GM19468 (cell line): ENCODE measurements around the gene IFNGR2.
"Not testable (repeated sequence)": the region's sequence is repeated elsewhere in the genome, so short reads cannot be mapped to it uniquely, and the experiment has no call there.

Source experiments
- ATAC-seq: cut with Tn5 transposase; IDR thresholded peaks from one replicate; pipeline ENCODE4 v1.9.1; 2021; ENCODE audit warnings: mild to moderate bottlenecking, moderate library complexity, moderate number of reproducible peaks; ENCODE audit not compliant: unreplicated experiment; ENCODE audit errors: extremely low read depth

IFNGR2 gene

DNA sequence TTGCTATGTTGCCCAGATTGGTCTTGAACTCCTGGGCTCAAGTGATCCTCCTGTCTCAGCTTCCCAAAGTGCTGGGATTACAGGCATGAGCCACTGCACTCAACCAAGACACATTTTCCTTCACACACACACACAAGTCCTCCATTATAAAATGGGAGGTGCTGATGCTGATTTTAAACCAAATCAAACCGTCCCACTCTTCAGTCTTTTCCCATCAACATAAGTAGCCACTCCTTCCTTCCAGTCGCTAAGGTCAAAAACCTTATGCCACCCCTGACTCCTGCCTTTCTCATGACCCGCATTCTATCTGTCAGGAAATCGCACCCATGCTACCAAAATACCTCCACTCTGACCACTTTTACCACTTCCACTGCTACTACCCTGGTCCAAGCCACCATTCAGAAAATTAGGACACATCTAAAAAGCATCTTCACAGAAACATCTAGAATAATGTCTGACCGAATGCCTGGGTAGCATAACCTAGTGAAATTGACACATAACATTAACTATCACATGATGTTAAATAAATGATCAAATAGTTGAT lies 28.0 kb upstream of the IFNGR2 start:
- ATAC-seq, result no peak

GRCh38 chr21:33377221-33377920 lies 25.8 kb upstream of the IFNGR2 start:
- ATAC-seq, result no peak

GRCh38 chr21:33378081-33378480 lies 25.1 kb upstream of the IFNGR2 start:
- ATAC-seq, result no peak

DNA sequence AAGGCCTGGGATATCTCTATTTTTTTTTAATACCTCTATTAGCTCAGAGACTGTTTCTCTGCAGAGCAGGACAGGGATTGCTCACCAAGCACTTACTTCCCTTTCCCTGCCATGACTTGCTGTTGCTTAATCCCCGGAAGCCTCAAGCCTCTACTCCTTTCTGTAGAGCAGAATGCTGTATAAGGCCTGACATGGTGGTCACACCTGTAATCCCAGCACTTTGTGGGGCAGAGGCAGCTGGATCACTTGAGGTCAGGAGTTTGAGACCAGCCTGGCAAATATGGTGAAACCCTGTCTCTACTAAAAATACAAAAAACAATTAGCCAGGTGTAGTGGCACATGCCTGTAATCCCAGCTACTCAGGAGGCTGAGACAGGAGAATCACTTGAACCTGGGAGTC lies 23.3 kb upstream of the IFNGR2 start:
- not testable (repeated sequence) for ATAC-seq

DNA sequence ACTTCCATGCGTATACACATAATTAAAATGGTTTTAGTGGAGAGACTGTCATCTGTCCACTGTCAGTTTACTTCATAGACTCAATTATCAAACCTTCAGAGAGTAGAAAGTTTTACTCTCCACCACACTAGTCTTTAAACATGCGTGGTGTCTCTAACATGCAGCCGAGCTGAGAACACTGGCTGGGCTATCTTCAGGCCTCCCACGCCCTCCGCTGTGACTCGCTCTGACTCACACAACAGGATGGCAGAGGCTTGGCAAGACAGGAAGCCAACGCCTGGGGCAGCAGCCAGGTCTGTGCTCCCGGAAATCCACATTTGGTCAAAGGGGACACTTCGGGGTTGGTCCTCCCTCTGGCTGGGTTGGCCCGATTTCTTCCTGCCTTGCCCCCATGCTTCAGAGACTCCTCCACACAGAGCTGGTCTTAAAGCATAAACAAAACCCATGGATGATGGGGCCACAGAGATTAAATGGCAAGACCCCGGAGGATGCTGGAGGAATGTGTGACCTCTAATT lies 22.7 kb upstream of the IFNGR2 start:
- ATAC-seq, result peak; percentile 40

GRCh38 chr21:33381381-33381780 lies 21.8 kb upstream of the IFNGR2 start:
- ATAC-seq, result not testable (repeated sequence)

DNA sequence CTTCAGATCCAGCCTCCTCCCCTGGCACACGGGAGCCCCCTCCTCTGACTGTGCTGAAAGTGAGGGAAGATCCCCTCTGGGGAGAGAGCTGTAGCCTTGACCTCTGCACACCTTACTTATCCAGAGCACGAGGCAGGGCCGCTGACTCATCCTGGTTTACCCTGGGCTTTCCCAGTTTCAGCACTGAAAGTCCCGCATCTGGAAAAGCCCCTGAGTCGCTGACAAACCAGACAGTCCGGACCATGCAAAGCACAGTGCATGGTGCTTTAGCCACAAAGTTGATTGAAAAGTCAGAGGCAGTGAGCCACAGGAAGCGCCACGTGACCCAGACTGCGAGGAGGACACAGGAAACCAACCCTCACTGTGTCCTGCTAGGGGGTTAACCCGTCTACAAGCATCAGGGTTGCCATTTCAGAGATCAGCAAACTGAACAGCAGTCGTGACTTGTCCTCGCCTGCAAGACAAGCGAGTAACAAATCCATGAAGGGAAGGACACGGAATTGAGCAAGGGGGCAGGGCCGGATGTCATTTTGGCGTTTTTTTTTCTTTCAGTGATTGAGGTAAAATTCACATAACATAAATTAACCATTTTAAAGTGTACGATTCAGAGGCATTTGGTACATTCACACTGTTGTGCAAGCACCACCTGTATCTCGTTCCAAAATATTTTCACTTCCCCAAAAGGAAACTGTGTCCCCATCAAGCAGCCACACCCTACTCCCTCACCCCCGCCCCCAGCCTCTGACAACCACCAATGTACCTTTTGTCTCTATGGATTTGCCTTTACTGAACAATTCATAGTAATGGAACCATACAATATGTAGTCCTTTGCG lies 19.9 kb upstream of the IFNGR2 start:
- ATAC-seq, result peak; percentile 42

- ATAC-seq, result no peak
Measured at GRCh38 chr21:33384841-33385331, 18.3 kb upstream of the IFNGR2 start.

GRCh38 chr21:33386222-33386784 lies 16.9 kb upstream of the IFNGR2 start:
- no peak for ATAC-seq

- no peak for ATAC-seq
Measured at GRCh38 chr21:33387294-33387693, 15.9 kb upstream of the IFNGR2 start.

GRCh38 chr21:33388188-33388587 lies 15.0 kb upstream of the IFNGR2 start:
- ATAC-seq, result no peak

DNA sequence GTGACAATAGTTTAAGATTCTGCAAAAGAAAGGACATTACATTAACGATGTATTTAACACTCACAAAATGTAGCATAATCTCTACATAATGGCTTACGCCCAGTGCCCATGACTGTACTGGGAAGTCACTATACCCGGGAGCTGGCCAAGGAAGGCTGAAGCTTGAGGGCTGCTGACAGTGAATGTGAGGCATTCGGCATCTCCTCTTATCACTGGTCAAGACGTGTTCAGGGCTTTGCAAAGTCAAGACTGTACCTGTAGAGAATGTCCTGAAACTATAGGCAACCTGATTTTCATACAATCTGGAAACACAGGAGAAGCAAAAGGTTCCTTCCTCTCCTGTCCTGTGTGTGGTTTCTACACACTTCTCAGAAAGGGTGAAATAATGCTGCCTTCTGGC lies 12.7 kb upstream of the IFNGR2 start:
- ATAC-seq, result no peak

GRCh38 chr21:33391656-33392055 lies 11.6 kb upstream of the IFNGR2 start:
- no peak for ATAC-seq

DNA sequence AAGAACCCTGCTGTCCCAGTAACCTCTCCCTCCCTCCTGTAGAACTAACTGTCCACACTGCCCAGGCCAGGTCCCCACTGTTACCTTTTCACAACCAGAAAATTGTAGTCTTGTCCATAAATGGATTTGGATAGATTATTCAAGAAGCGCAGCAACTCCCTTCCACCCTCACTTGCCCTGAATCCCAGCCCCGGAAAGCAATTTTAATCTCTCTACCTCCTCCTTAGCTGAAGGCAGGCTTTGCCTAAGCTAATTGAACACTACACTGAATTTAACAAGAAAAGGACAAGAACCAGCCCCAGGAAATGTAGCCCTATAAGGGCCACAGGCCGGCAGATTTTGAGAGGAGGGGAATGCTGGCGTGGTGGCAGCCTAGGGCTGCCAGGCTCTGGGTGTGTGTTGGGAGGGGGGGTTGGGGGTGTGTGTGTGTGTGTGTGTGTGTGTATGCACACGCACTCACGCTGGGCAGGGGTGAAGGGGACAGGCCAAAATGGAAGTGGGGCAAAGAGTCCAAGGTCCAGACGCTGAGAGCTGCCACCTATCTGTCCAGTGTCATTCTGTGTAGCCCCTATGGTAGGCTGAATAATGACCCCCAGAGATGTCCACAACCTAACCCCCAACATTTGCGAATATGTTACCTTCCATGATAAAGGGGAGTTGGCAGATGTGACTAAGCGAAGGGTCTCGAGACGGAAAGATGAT lies 10.8 kb upstream of the IFNGR2 start:
- ATAC-seq, result no peak

- no peak for ATAC-seq
Measured at GRCh38 chr21:33393348-33393747, 9.9 kb upstream of the IFNGR2 start.

DNA sequence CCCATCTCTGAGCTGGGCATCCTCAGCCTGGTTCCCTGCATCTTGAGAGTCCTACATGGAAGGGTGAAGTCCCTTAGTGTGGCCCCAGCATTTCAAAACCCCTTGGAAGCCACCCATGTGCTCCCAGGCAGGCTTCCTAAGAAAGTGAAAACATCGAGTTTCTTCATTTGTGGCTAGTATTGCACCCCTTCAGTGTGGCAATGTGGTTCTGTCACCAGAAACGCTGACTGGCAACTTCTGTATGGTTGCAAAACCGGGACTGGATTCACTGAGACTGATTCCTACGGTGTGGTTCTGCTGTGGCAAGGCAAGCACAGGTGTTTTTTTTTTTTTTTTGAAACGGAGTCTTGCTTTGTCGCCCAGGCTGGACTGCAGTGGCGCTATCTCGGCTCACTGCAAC lies 9.0 kb upstream of the IFNGR2 start:
- ATAC-seq, result no peak

GRCh38 chr21:33395891-33396331 lies 7.3 kb upstream of the IFNGR2 start:
- ATAC-seq, result no peak

GRCh38 chr21:33396436-33396835 lies 6.8 kb upstream of the IFNGR2 start:
- ATAC-seq, result no peak

DNA sequence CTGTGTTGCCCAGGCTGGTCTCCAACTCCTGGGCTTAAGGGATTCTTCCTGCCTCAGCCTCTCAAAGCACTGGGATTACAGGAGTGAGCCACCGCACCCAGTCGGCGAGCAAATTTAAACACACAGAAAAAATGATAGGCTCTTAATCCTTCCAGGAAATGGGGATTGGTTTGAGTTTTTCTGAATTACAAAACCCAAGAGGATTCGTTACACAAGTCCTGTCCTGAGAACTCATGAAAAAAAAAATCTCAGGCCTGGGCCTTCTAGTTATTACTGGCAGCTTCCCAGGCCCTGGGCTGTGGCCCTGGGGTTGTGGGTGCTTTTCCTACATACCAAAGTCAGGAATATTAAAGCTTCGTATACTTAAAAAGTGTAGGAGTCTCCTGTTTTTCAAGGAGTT lies 6.3 kb upstream of the IFNGR2 start:
- ATAC-seq, result no peak

GRCh38 chr21:33397717-33398116 lies 5.5 kb upstream of the IFNGR2 start:
- ATAC-seq, result no peak
